Activated T-cell treated with anti-CD3 and anti-CD28 coated beads, Interleukin-2, amount 50 U/mL, for 24 hours (primary cell): ENCODE measurements around the gene SASH1.

Experiments used
- DNase-seq: peaks from one replicate; pipeline ENCODE4 v3.0.0-alpha.2; 2020
- H3K27ac Mint-ChIP-seq: 2 replicates; pipeline ENCODE4 v1.8.0; 2020; ENCODE audit warnings: mild to moderate bottlenecking, mixed read lengths
- H3K27me3 Mint-ChIP-seq: 2 replicates; pipeline ENCODE4 v1.8.0; 2020; ENCODE audit warnings: mixed read lengths
- H3K36me3 Mint-ChIP-seq: 2 replicates; pipeline ENCODE4 v1.8.0; 2020; ENCODE audit warnings: low read depth, mixed read lengths
- H3K4me1 Mint-ChIP-seq: 2 replicates; pipeline ENCODE4 v1.8.0; 2020; ENCODE audit warnings: low read depth, mixed read lengths
- H3K4me3 Mint-ChIP-seq: 2 replicates; pipeline ENCODE4 v1.8.0; 2020; ENCODE audit warnings: mild to moderate bottlenecking, moderate library complexity, mixed read lengths
- H3K9me3 Mint-ChIP-seq: 2 replicates; pipeline ENCODE4 v1.8.0; 2020; ENCODE audit warnings: mixed read lengths

The SASH1 gene

DNA sequence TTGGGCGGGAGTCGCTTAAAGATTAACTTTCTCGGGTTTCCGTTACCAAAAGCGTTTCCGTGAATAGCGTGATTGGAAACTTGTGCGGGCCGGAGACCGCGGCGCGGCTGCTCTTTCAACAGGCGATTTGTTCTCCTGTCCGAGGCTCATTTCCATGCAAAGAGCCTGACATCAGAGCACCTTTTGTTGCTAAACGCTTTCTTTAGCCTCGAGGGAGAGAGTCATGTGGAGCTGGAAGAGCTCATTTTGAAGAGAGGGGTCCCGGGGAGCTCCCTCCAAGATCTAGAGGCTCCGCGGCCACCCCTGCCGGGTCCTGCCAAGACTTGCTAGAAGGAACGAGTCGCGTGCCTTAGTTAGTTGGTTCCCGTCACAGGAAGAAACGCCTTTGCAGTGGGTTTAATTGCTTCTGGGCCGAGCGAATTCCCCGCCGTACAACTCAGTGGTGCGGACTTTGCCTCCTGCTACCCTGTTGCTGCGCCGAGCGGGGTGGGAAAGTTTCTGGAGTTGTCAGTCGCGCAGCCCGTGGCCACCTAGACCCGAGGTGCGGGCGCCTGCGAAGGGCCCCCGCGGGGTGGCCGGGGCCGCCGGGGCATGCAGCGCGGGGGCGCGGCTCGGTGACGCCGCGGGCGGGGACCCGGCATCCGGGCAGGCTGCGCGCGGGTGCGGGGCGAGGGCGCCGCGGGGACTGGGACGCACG lies at the start of gene SASH1:
SASH1 (plus strand) TSS at position 489 of the 697 bp plus-strand sequence. CDS start 230 bp downstream, outside the sequence.
- Mint-ChIP-seq H3K27ac (no peak within 1 kb of the TSS), H3K36me3 (no peaks in the 10 kb centered on the region), H3K9me3 (no peaks in the 10 kb centered on the region), H3K4me3 (peak within 1 kb of the TSS; percentile 68), H3K27me3 (peaks cover 66% of the 10 kb centered on the region), H3K4me1 (peaks cover 11% of the 10 kb centered on the region)
- peak; percentile 41 for DNase-seq

DNA sequence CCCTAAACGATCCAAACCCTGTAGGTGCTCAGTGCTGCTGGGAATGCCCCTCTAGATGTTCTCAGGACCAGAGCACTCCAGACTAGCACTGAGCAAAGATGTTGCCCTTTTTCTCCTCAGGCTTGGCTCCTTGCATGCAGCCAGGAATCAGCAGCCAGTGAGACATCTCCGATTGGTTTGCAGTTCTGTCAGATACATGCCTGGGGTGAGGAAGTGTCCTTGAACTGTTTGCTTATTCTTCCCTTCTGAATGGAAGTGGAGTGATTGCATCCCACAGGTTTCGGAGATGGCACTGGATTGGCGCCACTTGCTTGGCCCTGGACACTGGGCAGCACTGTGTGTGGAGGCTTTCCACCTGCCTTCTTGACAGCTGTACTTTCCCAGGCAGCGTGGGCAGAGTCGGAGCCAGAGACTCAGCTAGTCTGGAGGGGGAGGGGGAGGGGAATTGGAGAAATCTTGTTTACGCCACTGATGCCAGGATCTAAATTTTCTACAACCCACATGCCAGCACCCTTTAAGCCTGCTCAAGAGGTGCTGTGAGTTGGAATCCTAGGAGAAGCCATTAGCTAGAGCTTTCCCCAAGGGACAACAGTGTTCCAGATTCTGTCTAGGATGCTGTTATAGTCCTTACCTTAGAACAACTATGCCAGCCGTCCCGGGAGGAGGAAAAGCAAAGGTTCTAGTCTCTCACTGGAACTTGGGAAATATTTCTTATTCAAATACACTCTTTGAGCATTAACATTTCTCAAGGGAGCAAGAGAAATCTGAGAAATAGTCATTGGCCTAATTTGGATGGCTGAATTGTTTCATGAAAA lies 49.2 kb upstream of the SASH1 start:
- no peaks in the 10 kb centered on the region for H3K36me3 Mint-ChIP-seq
- H3K27me3 Mint-ChIP-seq = peaks cover 7% of the 10 kb centered on the region
- no peaks in the 10 kb centered on the region for H3K4me1 Mint-ChIP-seq
- no peak overlapping the region for H3K27ac Mint-ChIP-seq
- H3K9me3 Mint-ChIP-seq = no peaks in the 10 kb centered on the region
- no peak for DNase-seq
- H3K4me3 Mint-ChIP-seq = no peak overlapping the region

DNA sequence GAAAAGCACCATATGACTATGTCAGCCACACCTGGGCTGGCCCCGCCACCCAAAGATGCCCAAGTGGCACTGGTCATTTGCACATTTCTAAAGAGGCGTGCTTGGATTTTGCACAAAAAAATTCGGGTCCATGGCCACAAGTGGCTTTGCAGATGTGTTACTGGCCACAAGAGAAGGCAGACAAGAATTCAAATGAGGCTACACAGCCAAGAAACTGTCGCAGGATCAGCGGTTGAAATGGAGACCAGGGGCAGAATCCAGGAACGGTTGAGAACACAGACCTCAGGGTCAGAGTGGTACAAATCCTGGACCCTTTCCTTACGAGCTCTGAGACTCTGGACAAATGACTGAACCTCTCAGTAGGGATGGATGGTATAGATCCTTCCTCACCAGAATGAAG lies 48.6 kb upstream of the SASH1 start:
- Mint-ChIP-seq H3K27me3 (peaks cover 8% of the 10 kb centered on the region), H3K4me1 (no peaks in the 10 kb centered on the region), H3K9me3 (no peaks in the 10 kb centered on the region), H3K27ac (no peak overlapping the region), H3K36me3 (no peaks in the 10 kb centered on the region), H3K4me3 (no peak overlapping the region)
- no peak for DNase-seq

DNA sequence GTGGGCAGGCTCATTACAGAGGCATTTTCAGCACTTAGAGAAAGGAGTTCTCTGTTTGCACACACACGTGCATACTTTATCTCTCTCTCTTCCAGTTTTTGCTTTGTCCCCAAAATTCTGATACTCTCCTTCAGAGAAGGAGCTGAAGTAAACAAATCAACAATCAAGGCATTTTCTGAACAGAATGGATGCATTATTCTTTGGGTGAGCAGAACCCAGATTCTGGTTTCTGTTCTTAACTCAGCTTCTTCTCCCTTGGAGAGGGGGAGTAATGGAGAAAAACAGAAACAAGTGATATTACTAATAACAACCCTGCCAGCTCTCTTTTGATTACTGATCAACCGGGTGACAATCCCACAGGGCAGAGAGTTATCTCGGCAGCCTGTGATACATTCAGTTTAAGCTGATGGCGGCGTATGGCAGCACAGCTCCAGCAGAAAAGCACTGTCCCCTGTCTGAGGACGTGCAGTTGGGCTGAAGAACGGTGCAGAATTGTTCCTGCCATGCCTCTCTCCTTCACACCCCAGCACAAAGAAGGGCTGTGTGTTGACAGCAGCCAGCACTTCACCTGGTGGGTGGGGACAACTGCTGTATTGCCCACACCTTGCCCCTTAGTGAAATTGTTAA lies 47.3 kb upstream of the SASH1 start:
- Mint-ChIP-seq H3K27me3 (peaks cover 8% of the 10 kb centered on the region), H3K36me3 (no peaks in the 10 kb centered on the region), H3K4me3 (no peak overlapping the region), H3K9me3 (no peaks in the 10 kb centered on the region), H3K4me1 (no peaks in the 10 kb centered on the region), H3K27ac (no peak overlapping the region)
- no peak for DNase-seq

DNA sequence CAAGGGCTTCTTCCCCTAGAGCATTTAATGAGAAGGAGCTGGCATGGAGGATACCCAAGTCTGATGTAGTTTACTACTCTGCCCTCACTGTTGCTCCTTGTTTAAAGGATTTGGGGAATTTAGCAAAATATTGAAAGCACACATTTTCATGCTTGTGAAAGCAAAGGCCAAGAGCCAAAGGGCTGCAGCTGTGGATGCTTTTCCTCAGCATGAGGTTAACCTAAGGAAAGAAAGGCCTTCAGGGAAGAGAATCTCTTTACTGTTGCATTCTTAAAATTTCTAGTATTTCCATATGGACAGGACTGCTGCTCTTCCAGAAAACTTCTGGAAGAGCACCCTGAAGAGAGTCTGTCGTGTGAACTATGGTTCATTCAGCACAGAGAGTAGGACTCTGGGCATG lies 45.9 kb upstream of the SASH1 start:
- H3K27ac Mint-ChIP-seq = no peak overlapping the region
- H3K36me3 Mint-ChIP-seq = no peaks in the 10 kb centered on the region
- no peak for DNase-seq
- no peaks in the 10 kb centered on the region for H3K4me1 Mint-ChIP-seq
- no peaks in the 10 kb centered on the region for H3K9me3 Mint-ChIP-seq
- H3K4me3 Mint-ChIP-seq = no peak overlapping the region
- peaks cover 8% of the 10 kb centered on the region for H3K27me3 Mint-ChIP-seq

DNA sequence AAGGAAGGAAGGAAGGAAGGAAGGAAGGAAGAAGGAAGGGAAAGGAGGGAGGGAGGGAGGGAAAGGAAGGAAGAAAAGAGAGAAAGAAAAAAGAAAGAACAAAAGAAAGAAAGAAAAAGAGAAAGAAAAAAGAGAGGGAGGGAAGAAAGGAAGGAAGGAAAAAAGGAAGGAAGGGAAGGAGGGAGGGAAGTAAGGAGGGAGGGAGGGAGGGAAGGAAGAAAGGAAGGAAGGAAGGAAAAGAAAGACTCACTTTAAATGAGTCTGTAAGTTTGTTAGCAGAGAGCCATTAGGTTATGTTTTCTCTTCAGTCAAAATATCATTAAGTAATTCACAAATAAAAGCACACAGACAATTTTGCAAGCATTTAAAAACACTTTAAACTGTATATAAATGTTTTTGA lies 44.0 kb upstream of the SASH1 start:
- Mint-ChIP-seq H3K27ac (no peak overlapping the region), H3K9me3 (no peaks in the 10 kb centered on the region), H3K4me3 (no peak overlapping the region), H3K27me3 (peaks cover 8% of the 10 kb centered on the region), H3K36me3 (no peaks in the 10 kb centered on the region), H3K4me1 (no peaks in the 10 kb centered on the region)
- no peak for DNase-seq

DNA sequence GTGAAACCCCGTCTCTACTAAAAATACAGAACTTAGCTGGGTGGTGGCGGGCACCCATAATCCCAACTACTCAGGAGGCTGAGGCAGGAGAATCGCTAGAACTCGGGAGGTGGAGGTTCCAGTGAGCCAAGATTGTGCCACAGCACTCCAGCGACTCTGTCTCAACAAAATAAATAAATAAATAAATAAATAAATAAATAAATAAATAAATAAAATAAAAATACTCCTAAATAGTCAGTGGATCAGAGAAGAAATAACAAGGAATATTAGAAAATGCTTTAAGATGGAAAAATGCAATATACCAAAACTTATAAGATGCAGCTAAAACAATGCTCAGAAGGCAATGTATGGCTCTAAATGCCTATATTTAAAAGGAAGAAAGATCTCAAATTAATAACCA lies 39.0 kb upstream of the SASH1 start:
- Mint-ChIP-seq H3K27me3 (peaks cover 3% of the 10 kb centered on the region), H3K4me3 (no peak overlapping the region), H3K36me3 (no peaks in the 10 kb centered on the region), H3K9me3 (no peaks in the 10 kb centered on the region), H3K4me1 (no peaks in the 10 kb centered on the region), H3K27ac (no peak overlapping the region)
- no peak for DNase-seq

DNA sequence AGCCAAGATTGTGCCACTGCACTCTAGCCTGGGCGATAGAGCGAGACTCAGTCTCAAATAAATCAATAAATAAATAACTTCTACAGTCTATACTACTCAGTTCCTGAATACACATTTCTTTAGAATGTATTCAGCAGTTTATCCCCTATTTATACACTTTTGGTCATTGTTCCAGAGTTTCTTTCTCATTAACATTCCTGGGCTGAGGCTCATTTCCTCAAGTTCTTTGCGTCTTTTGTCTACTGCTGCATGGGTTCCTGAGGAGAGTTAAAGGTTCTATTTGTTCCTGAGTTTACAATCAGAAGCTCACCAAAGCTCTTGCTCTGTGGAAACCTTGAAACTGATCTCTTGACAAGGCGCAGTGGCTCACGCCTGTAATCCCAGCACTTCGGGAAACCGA lies 37.7 kb upstream of the SASH1 start:
- Mint-ChIP-seq H3K36me3 (no peaks in the 10 kb centered on the region), H3K4me1 (no peaks in the 10 kb centered on the region), H3K4me3 (no peak overlapping the region), H3K27ac (no peak overlapping the region), H3K9me3 (no peaks in the 10 kb centered on the region), H3K27me3 (peaks cover 6% of the 10 kb centered on the region)
- DNase-seq = no peak

DNA sequence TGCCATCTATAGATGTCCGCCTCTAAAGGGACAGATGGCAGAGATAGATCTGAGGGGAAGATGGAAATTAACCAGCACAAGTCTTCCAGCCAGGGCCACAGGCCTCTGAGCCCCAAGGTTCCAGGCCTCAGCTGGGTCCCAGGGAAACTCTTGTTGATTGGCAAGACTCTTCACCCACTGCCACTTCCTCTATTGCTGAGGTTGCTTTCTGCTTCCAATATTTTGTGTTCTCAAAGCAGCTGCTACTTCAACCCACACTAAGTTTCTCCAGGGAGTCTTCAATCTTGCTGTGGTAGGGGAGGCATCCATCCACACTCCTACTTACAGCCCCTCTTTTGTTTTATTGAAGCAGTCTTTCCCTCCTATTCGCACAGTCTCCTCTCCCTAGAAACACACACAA lies 36.4 kb upstream of the SASH1 start:
- Mint-ChIP-seq H3K9me3 (no peaks in the 10 kb centered on the region), H3K36me3 (no peaks in the 10 kb centered on the region), H3K27me3 (peaks cover 4% of the 10 kb centered on the region), H3K4me3 (no peak overlapping the region), H3K27ac (no peak overlapping the region), H3K4me1 (no peaks in the 10 kb centered on the region)
- DNase-seq = no peak

DNA sequence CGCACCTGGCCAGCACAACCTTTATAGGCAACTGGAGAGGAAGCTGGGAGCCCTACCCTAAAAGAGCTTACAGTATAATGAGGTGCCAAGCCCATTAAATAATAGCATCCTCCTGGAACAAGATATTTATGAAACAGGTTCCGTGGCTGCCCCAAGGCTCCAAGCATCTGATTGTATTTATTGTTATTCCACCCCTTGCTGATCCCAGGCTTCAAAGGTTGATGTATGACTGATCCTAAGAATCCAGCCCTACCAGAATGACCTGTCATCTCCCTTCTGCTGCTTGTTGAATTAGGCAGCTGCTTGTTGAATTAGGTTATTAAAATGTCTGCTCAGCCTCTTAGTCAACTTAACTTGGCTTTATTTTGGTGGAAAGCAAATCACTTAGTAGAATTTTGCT lies 35.2 kb upstream of the SASH1 start:
- Mint-ChIP-seq H3K36me3 (no peaks in the 10 kb centered on the region), H3K9me3 (no peaks in the 10 kb centered on the region), H3K27me3 (peaks cover 4% of the 10 kb centered on the region), H3K4me3 (no peak overlapping the region), H3K27ac (no peak overlapping the region), H3K4me1 (no peaks in the 10 kb centered on the region)
- DNase-seq = no peak

DNA sequence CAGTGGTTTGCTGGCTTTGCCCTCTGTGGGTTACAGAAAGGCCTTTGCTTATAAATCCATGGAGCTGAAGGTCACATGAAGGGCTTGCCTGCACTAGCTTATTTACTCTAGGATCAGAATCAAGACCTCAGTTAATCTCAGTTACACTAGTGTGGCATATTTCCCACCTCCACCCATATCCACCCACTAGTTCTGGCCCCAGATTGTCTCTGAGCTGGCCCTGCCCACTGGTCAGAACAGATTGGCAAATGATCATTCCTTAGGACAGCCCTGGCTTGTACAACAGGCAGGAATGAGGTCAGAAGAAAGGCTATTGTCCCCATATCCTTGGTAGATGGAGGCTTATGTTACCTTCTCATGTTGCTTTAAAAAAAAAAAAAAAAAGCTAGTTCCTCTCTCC lies 33.3 kb upstream of the SASH1 start:
- H3K4me3 Mint-ChIP-seq = no peak overlapping the region

DNA sequence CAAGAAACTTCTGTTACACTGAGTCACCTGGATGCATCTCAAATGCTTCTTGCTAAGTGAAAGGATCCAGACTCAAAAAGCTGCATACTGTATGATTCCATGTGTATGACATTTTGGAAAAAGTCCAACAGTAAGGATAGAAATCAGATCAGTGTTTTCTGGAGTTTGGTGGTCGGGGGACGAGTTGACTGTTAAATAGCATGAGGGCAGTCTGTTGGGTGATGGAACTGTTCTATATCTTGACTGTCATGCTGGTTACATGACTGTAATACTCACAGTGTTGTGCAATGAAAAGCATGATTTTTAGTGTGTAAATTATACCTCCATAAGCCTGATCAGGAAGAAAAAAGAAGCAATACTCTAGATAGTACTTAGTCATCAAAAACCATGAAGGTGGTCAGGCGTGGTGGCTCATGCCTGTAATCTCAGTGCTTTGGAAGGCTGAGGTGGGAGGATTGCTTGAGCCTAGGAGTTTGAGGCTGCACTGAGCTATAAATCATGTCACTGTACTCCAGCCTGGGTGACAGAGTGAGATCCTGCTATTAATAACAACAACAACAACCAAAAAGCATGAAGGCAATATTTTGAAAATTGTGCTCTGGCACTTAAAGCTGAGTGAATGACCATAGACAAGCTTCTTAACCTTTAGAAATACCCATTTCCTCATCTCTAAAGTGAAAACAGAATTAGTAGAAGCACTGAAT lies 30.5 kb upstream of the SASH1 start:
- Mint-ChIP-seq H3K4me1 (no peaks in the 10 kb centered on the region), H3K27ac (no peak overlapping the region), H3K36me3 (no peaks in the 10 kb centered on the region), H3K9me3 (no peaks in the 10 kb centered on the region), H3K4me3 (no peak overlapping the region), H3K27me3 (peaks cover 4% of the 10 kb centered on the region)
- no peak for DNase-seq

More for the DNA sequence above, 33.3 kb upstream of the SASH1 start:
- peaks cover 4% of the 10 kb centered on the region for H3K27me3 Mint-ChIP-seq
- H3K9me3 Mint-ChIP-seq = no peaks in the 10 kb centered on the region
- H3K36me3 Mint-ChIP-seq = no peaks in the 10 kb centered on the region
- no peaks in the 10 kb centered on the region for H3K4me1 Mint-ChIP-seq
- H3K27ac Mint-ChIP-seq = no peak overlapping the region
- no peak for DNase-seq

DNA sequence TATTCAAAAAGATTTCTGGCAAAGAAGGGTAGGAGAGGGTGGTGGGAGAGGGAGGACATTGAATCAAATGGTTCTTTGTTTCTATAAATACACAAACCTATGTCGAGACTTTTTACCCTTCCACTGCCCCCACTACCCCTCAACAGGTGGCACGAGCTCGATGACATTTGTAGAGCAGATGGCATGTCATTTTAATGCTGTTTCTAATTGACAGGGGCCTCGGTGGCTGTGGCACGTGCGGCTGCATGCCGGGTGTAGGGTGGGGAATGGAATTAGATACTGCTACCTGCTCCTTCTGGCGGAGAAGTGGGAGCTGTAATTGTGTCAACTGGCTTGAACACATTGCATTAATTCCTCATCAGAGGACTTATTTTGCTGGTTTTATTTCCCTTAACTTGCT lies 29.1 kb upstream of the SASH1 start:
- no peak overlapping the region for H3K27ac Mint-ChIP-seq
- H3K4me1 Mint-ChIP-seq = no peaks in the 10 kb centered on the region
- H3K27me3 Mint-ChIP-seq = peaks cover 4% of the 10 kb centered on the region
- H3K4me3 Mint-ChIP-seq = no peak overlapping the region
- no peaks in the 10 kb centered on the region for H3K36me3 Mint-ChIP-seq
- no peaks in the 10 kb centered on the region for H3K9me3 Mint-ChIP-seq
- no peak for DNase-seq

DNA sequence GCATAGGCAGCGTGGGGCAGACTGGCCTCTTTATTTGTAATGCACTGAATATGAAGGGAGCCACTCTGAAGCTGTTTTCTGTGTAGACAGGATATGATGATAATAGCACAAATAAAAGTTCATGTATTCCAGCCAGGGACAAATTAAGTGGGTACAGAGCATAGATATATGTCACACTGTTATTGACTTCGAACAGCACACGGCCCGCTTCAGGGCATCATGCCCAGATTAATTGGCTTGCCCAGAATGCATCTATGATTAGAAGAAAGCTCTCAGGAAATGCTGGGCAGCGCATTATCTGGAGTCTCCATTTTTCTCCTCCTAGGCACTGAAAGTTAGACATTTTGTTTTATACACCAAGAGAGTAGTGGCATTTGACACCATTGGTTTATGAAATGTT lies 26.3 kb upstream of the SASH1 start:
- Mint-ChIP-seq H3K4me3 (no peak overlapping the region), H3K27me3 (peaks cover 3% of the 10 kb centered on the region), H3K9me3 (peaks cover 2% of the 10 kb centered on the region), H3K4me1 (no peaks in the 10 kb centered on the region), H3K36me3 (no peaks in the 10 kb centered on the region), H3K27ac (no peak overlapping the region)
- DNase-seq = no peak
